A673 (cell line): Measurements from ENCODE around the gene KCND2.

ENCODE experiments used
- CTCF ChIP-seq: fragments of 300-800, 200-600 bp; sonication (generic); conservative IDR thresholded peaks from 2 replicates; pipeline ENCODE4 v1.5.1; 2017; ENCODE audit warnings: low read depth, mild to moderate bottlenecking, antibody characterized with exemption, low read length, moderate library complexity, mixed read lengths
- EZH2 ChIP-seq: fragments of 200-600 bp; sonication (generic); IDR thresholded peaks from 2 replicates; pipeline ENCODE4 v1.6.1; 2017; ENCODE audit warnings: borderline replicate concordance, low read depth, mild to moderate bottlenecking, mixed read lengths, antibody characterized with exemption, low read length; ENCODE audit not compliant: poor library complexity, severe bottlenecking

GRCh38 chr7:120723465-120724385 is 450.8 kb downstream of the KCND2 start:
- TF ChIP-seq CTCF (no peak), EZH2 (no peak)
